HEK293 (cell line): ENCODE results near the gene CMTM2.

Experiments
- HOXC10 ChIP-seq: sonication (generic); formaldehyde crosslinking; IDR thresholded peaks from 2 replicates; pipeline ENCODE4 v1.8.1; 2023; ENCODE audit warnings: mild to moderate bottlenecking, missing genetic modification reagents
- HOXD13 ChIP-seq: sonication (generic); formaldehyde crosslinking; IDR thresholded peaks from 2 replicates; pipeline ENCODE4 v1.8.0; 2022; ENCODE audit warnings: missing genetic modification reagents, borderline replicate concordance
- KLF16 ChIP-seq: fragments of 450-650 bp; formaldehyde crosslinking; IDR thresholded peaks from 2 replicates; pipeline ENCODE4 v1.5.1; 2017; ENCODE audit warnings: missing biosample characterization, missing genetic modification characterization
- KLF8 ChIP-seq: fragments of 450-650 bp; formaldehyde crosslinking; IDR thresholded peaks from 2 replicates; pipeline ENCODE4 v1.5.1; 2016; ENCODE audit warnings: missing biosample characterization, missing genetic modification characterization
- PATZ1 ChIP-seq: fragments of 450-650 bp; formaldehyde crosslinking; IDR thresholded peaks from 2 replicates; pipeline ENCODE4 v1.5.1; 2016; ENCODE audit warnings: missing biosample characterization, missing genetic modification characterization
- ZBTB20 ChIP-seq: fragments of 450-650 bp; formaldehyde crosslinking; IDR thresholded peaks from 2 replicates; pipeline ENCODE4 v1.5.1; 2016; ENCODE audit warnings: missing biosample characterization, missing genetic modification characterization
- ZFP37 ChIP-seq: fragments of 450-650 bp; formaldehyde crosslinking; IDR thresholded peaks from 2 replicates; pipeline ENCODE4 v1.5.1; 2016; ENCODE audit warnings: missing biosample characterization, missing genetic modification characterization
- ZNF133 ChIP-seq: fragments of 450-650 bp; formaldehyde crosslinking; IDR thresholded peaks from 2 replicates; pipeline ENCODE4 v1.5.1; 2016; ENCODE audit warnings: missing biosample characterization, missing genetic modification characterization
- ZNF184 ChIP-seq: fragments of 450-650 bp; IDR thresholded peaks from 2 replicates; pipeline ENCODE4 v1.5.1; 2018; ENCODE audit warnings: missing biosample characterization, mild to moderate bottlenecking, missing genetic modification characterization
- ZNF2 ChIP-seq: fragments of 450-650 bp; formaldehyde crosslinking; IDR thresholded peaks from 2 replicates; pipeline ENCODE4 v1.5.1; 2016; ENCODE audit warnings: missing biosample characterization, missing genetic modification characterization
- ZNF211 ChIP-seq: fragments of 450-650 bp; formaldehyde crosslinking; IDR thresholded peaks from 2 replicates; pipeline ENCODE4 v1.5.1; 2016; ENCODE audit warnings: low read depth, missing biosample characterization, missing genetic modification characterization
- ZNF248 ChIP-seq: fragments of 450-650 bp; formaldehyde crosslinking; IDR thresholded peaks from 2 replicates; pipeline ENCODE4 v1.5.1; 2017; ENCODE audit warnings: missing biosample characterization, missing genetic modification characterization
- ZNF292 ChIP-seq: fragments of 450-650 bp; formaldehyde crosslinking; IDR thresholded peaks from 2 replicates; pipeline ENCODE4 v1.5.1; 2016; ENCODE audit warnings: low read depth, missing biosample characterization, missing genetic modification characterization, borderline replicate concordance
- ZNF335 ChIP-seq: fragments of 450-650 bp; formaldehyde crosslinking; conservative IDR thresholded peaks from 2 replicates; pipeline ENCODE4 v1.5.1; 2016; ENCODE audit warnings: missing biosample characterization, missing genetic modification characterization
- ZNF341 ChIP-seq: fragments of 450-650 bp; formaldehyde crosslinking; IDR thresholded peaks from 2 replicates; pipeline ENCODE4; 2016; ENCODE audit warnings: low read depth, missing biosample characterization, missing genetic modification characterization
- ZNF391 ChIP-seq: fragments of 450-650 bp; formaldehyde crosslinking; IDR thresholded peaks from 2 replicates; pipeline ENCODE4 v1.5.1; 2016; ENCODE audit warnings: low read depth, missing biosample characterization, missing genetic modification characterization, borderline replicate concordance
- ZNF426 ChIP-seq: fragments of 450-650 bp; formaldehyde crosslinking; IDR thresholded peaks from 2 replicates; pipeline ENCODE4 v1.5.1; 2017; ENCODE audit warnings: missing biosample characterization, missing genetic modification characterization, mild to moderate bottlenecking, inconsistent platforms, moderate library complexity
- ZNF626 ChIP-seq: fragments of 450-650 bp; sonication (Bioruptor Pico); formaldehyde crosslinking; IDR thresholded peaks from 2 replicates; pipeline ENCODE4 v1.5.1; 2018; ENCODE audit warnings: missing biosample characterization, missing genetic modification characterization, inconsistent platforms
- ZNF692 ChIP-seq: fragments of 450-650 bp; formaldehyde crosslinking; IDR thresholded peaks from 2 replicates; pipeline ENCODE4 v1.5.1; 2016; ENCODE audit warnings: missing biosample characterization, missing genetic modification characterization
- ZNF704 ChIP-seq: fragments of 450-650 bp; formaldehyde crosslinking; IDR thresholded peaks from 2 replicates; pipeline ENCODE4 v1.5.1; 2016; ENCODE audit warnings: missing biosample characterization, missing genetic modification characterization
- ZNF777 ChIP-seq: fragments of 450-650 bp; formaldehyde crosslinking; IDR thresholded peaks from 2 replicates; pipeline ENCODE4 v1.5.1; 2017; ENCODE audit warnings: missing biosample characterization, missing genetic modification characterization, borderline replicate concordance
- ZNF843 ChIP-seq: fragments of 450-650 bp; formaldehyde crosslinking; IDR thresholded peaks from 2 replicates; pipeline ENCODE4 v1.5.1; 2016; ENCODE audit warnings: missing biosample characterization, missing genetic modification characterization
- TF ChIP-seq, protein P1 (sequence below): fragments of 450-650 bp; formaldehyde crosslinking; IDR thresholded peaks from 2 replicates; pipeline ENCODE4 v1.5.1; 2017; ENCODE audit warnings: missing biosample characterization, mild to moderate bottlenecking, missing genetic modification characterization, moderate library complexity
- TF ChIP-seq, protein P2 (sequence below): fragments of 450-650 bp; formaldehyde crosslinking; IDR thresholded peaks from 2 replicates; pipeline ENCODE4 v1.5.1; 2016; ENCODE audit warnings: missing biosample characterization, missing genetic modification characterization, low read depth
- TF ChIP-seq, protein P3 (sequence below): fragments of 450-650 bp; formaldehyde crosslinking; IDR thresholded peaks from 2 replicates; pipeline ENCODE4 v1.5.1; 2016; ENCODE audit warnings: missing biosample characterization, missing genetic modification characterization

Gene CMTM2

DNA sequence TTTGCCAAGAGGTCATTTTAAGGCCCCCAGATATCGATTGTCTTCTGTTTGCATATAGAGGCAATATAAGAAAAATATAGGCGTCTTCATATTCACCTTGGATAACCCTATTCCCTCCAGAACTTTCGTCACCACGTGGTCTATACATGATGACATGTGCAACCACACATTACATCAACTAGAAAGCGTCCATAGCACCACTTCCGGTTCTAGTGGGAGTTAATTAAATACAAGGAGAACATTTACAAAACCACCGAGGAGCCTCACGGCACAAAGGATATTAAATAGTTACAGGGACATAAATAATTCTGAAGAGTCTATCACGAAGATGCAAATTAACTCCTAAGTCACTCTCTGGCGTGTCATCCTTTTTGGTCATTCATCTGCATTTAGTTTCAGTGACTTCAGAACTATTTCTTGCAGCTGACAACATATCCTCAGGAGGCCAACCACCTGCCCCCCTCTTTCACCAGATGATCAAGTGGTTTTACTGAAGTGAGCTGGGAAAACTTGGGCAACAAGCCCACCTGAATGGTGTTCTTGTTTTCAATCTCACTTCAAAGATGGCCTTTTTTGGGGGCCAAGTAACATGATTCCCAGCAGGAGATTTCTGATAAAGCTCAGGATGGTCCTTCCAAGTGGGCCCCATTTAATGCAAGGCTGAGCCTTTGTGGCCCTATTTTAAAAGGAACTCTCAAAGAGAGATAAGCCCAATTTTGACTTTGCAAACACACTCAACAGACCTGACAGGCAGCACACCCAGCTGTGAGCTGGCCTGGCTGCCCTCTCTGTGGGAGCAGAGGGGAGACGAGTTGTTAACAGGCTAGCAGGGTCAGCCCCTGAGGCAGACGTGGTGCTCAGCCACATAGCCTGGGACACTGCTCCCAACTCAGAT is 40.5 kb downstream of the CMTM2 start (continued):
- TF ChIP-seq ZNF2 (tag by site-specific recombination) (no peak), ZNF184 (no peak), ZNF777 (no peak), ZBTB20 (tag by site-specific recombination) (no peak), PATZ1 (tag by site-specific recombination) (no peak), ZNF626 (tag by site-specific recombination) (no peak), ZNF426 (tag by site-specific recombination) (no peak), ZNF341 (tag by site-specific recombination) (no peak), ZNF133 (no peak), ZNF391 (tag by site-specific recombination) (0 out of 2 replicates have a peak, but pooled peaks have one; percentile 9), ZNF843 (0 out of 2 replicates have a peak, but pooled peaks have one; percentile 37), KLF16 (tag by site-specific recombination) (no peak), ZNF211 (tag by site-specific recombination) (no peak), ZNF292 (no peak), ZNF692 (tag by site-specific recombination) (peak; percentile 98), HOXD13 (no peak), HOXC10 (CRISPR knock-in tag) (no peak), KLF8 (tag by site-specific recombination) (peak; percentile 24; the same call in 1 of the 2 replicates), ZNF248 (tag by site-specific recombination) (no peak), ZFP37 (no peak), ZNF704 (tag by site-specific recombination) (no peak), ZNF335 (peak; percentile 76)
- TF ChIP-seq, protein P1, sequence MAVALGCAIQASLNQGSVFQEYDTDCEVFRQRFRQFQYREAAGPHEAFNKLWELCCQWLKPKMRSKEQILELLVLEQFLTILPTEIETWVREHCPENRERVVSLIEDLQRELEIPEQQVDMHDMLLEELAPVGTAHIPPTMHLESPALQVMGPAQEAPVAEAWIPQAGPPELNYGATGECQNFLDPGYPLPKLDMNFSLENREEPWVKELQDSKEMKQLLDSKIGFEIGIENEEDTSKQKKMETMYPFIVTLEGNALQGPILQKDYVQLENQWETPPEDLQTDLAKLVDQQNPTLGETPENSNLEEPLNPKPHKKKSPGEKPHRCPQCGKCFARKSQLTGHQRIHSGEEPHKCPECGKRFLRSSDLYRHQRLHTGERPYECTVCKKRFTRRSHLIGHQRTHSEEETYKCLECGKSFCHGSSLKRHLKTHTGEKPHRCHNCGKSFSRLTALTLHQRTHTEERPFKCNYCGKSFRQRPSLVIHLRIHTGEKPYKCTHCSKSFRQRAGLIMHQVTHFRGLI (tag by site-specific recombination): peak; percentile 87; the same call in 1 of the 2 replicates
- TF ChIP-seq, protein P2, sequence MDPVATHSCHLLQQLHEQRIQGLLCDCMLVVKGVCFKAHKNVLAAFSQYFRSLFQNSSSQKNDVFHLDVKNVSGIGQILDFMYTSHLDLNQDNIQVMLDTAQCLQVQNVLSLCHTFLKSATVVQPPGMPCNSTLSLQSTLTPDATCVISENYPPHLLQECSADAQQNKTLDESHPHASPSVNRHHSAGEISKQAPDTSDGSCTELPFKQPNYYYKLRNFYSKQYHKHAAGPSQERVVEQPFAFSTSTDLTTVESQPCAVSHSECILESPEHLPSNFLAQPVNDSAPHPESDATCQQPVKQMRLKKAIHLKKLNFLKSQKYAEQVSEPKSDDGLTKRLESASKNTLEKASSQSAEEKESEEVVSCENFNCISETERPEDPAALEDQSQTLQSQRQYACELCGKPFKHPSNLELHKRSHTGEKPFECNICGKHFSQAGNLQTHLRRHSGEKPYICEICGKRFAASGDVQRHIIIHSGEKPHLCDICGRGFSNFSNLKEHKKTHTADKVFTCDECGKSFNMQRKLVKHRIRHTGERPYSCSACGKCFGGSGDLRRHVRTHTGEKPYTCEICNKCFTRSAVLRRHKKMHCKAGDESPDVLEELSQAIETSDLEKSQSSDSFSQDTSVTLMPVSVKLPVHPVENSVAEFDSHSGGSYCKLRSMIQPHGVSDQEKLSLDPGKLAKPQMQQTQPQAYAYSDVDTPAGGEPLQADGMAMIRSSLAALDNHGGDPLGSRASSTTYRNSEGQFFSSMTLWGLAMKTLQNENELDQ: no peak
- TF ChIP-seq, protein P3, sequence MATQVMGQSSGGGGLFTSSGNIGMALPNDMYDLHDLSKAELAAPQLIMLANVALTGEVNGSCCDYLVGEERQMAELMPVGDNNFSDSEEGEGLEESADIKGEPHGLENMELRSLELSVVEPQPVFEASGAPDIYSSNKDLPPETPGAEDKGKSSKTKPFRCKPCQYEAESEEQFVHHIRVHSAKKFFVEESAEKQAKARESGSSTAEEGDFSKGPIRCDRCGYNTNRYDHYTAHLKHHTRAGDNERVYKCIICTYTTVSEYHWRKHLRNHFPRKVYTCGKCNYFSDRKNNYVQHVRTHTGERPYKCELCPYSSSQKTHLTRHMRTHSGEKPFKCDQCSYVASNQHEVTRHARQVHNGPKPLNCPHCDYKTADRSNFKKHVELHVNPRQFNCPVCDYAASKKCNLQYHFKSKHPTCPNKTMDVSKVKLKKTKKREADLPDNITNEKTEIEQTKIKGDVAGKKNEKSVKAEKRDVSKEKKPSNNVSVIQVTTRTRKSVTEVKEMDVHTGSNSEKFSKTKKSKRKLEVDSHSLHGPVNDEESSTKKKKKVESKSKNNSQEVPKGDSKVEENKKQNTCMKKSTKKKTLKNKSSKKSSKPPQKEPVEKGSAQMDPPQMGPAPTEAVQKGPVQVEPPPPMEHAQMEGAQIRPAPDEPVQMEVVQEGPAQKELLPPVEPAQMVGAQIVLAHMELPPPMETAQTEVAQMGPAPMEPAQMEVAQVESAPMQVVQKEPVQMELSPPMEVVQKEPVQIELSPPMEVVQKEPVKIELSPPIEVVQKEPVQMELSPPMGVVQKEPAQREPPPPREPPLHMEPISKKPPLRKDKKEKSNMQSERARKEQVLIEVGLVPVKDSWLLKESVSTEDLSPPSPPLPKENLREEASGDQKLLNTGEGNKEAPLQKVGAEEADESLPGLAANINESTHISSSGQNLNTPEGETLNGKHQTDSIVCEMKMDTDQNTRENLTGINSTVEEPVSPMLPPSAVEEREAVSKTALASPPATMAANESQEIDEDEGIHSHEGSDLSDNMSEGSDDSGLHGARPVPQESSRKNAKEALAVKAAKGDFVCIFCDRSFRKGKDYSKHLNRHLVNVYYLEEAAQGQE (tag by site-specific recombination): no peak
